ENCODE data around the gene ZNF829.

The ZNF829 gene

GRCh38 chr19:36915992-36916830, at the start of gene ZNF829, which contains the start of gene ZNF568:
ZNF829 (minus strand) TSS chr19:36916291; CDS start chr19:36915167, 1,124 bp downstream.
ZNF568 (plus strand) TSS chr19:36916332; CDS start chr19:36922771, 6,439 bp downstream.
- no peak for FAIRE-seq

GRCh38 chr19:36963280-36963679, 47.2 kb upstream of the ZNF829 start:
- FAIRE-seq = no peak

GRCh38 chr19:36962346-36962745, 46.3 kb upstream of the ZNF829 start:
- FAIRE-seq = no peak

GRCh38 chr19:36950335-36951119, 34.4 kb upstream of the ZNF829 start:
- no peak for FAIRE-seq

- no peak for FAIRE-seq
Observed at GRCh38 chr19:36939153-36939552, 23.1 kb upstream of the ZNF829 start.

- FAIRE-seq = no peak
Observed at GRCh38 chr19:36931684-36932083, 15.6 kb upstream of the ZNF829 start.

GRCh38 chr19:36918090-36918489, 2.0 kb upstream of the ZNF829 start:
- FAIRE-seq = no peak

GRCh38 chr19:36916991-36917390, 900 bp upstream of the ZNF829 start:
- FAIRE-seq = no peak

GRCh38 chr19:36898422-36898821, 17.7 kb downstream of the ZNF829 start:
- no peak for FAIRE-seq

- FAIRE-seq = no peak
Observed at GRCh38 chr19:36894849-36895383, 21.2 kb downstream of the ZNF829 start.

GRCh38 chr19:36891768-36892357, 24.2 kb downstream of the ZNF829 start:
- FAIRE-seq = no peak

- FAIRE-seq = no peak
Observed at GRCh38 chr19:36876993-36877938, 38.8 kb downstream of the ZNF829 start.

GRCh38 chr19:36851898-36852297, 64.2 kb downstream of the ZNF829 start:
- no peak for FAIRE-seq

GRCh38 chr19:36850559-36851442, 65.3 kb downstream of the ZNF829 start, which contains the start of gene ZNF345:
ZNF345 (plus strand) TSS chr19:36850876; CDS start chr19:36876831, 25,955 bp downstream.
- peak; percentile 55 for FAIRE-seq

GRCh38 chr19:36849701-36850558, 66.2 kb downstream of the ZNF829 start:
- FAIRE-seq = peak; percentile 41

GRCh38 chr19:36847968-36848367, 68.1 kb downstream of the ZNF829 start:
- FAIRE-seq = no peak

- FAIRE-seq = peak; percentile 91
Observed at GRCh38 chr19:36838784-36839324, 77.2 kb downstream of the ZNF829 start.

Measured in endometrium (tissue), 2 donors.